ENCODE measurements around the gene COL15A1.

DNA sequence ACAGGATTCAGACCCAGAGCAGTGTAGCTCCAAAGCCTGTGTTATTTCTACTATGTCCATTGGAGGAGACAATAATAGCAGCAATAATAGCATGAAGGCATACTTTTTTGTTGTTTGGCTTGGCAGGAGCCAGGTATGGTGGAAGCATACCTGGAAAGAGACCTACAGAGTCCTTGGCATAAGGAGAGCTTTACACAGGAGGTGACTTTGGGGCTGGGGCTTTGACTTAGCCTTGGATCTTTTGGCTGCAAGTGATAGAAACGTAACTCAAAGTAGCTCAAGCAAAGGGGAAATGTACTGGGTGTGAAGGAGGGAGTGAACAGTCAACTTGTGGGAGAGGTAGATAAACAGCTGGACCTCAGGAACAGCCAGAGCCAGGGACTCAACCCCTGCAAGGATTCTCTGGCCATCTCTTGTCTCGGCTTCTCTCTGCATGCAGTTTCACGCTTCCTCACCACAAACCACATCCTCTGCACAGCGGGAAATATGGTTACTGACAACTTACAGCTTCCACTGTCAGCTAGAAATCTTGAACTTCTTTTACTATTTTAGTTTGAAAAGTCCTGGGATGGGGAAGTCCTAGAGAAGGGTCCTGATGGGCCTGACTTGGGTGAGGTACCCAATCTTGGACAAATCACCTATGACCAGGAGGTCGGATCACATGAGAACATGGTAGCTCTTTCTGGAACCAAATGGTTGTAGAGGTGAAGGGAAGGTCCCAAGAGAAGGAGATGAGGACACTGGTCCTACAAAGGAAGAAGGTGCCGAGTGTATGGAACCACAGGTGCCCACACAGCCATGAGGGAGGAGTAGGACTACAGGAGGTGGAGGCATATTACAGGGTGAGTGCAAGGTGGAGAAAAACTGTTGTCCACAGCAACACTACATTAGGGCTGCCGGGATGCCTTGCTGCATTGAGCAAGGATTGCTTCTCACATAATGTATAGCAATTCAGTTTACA lies 114.2 kb downstream of the COL15A1 start:
- TF ChIP-seq, protein P1, sequence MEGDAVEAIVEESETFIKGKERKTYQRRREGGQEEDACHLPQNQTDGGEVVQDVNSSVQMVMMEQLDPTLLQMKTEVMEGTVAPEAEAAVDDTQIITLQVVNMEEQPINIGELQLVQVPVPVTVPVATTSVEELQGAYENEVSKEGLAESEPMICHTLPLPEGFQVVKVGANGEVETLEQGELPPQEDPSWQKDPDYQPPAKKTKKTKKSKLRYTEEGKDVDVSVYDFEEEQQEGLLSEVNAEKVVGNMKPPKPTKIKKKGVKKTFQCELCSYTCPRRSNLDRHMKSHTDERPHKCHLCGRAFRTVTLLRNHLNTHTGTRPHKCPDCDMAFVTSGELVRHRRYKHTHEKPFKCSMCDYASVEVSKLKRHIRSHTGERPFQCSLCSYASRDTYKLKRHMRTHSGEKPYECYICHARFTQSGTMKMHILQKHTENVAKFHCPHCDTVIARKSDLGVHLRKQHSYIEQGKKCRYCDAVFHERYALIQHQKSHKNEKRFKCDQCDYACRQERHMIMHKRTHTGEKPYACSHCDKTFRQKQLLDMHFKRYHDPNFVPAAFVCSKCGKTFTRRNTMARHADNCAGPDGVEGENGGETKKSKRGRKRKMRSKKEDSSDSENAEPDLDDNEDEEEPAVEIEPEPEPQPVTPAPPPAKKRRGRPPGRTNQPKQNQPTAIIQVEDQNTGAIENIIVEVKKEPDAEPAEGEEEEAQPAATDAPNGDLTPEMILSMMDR (IDR thresholded peaks at IDR 0.05; ENCODE audit: control extremely low read depth in 1 of 3, insufficient read depth in 1 of 3, low read depth in 1 of 3, low read length in 3 of 3): no peak
- TF ChIP-seq EP300 (IDR thresholded peaks at IDR 0.05; ENCODE audit: borderline replicate concordance in 1 of 2, low read depth in 2 of 2, low read length in 2 of 2) (no peak), EZH2 (IDR thresholded peaks at IDR 0.05; ENCODE audit: low read depth, low read length, severe bottlenecking) (no peak), POLR2A (IDR thresholded peaks at IDR 0.05; ENCODE audit: control extremely low read depth in 1 of 2, low read depth in 2 of 2, low read length in 2 of 2) (no peak), TAF7 (optimal IDR thresholded peaks at IDR 0.05; ENCODE audit: borderline replicate concordance, low read depth, low read length) (no peak), BRCA1 (IDR thresholded peaks at IDR 0.05; ENCODE audit: low read depth, low read length) (no peak)

All from H1 (cell line).